Large intestine (tissue), 3 donors: ENCODE data around the gene GARIN5A. TPM values are rescaled to one million over a fixed set of nuclear protein-coding genes. Genes with fewer than 3 reads are reported as not detected.
"Not testable (repeated sequence)": the region's sequence is repeated elsewhere in the genome, so short reads cannot be mapped to it uniquely, and the experiment has no call there.

Experiments used
- DNase-seq, 2 donors: peaks; one replicate each; pipeline versions ENCODE4 v3.0.0 to v3.0.0-alpha.2; 2013
- H3K27ac ChIP-seq: one replicate; pipeline ENCODE4 v1.5.1; 2013; ENCODE audit warnings: low read length
- H3K27me3 ChIP-seq: 2 replicates; pipeline ENCODE4 v1.6.1; 2013; ENCODE audit warnings: low read length; ENCODE audit not compliant: control insufficient read depth, insufficient read depth
- H3K36me3 ChIP-seq: 2 replicates; pipeline ENCODE4 v1.6.1; 2013; ENCODE audit warnings: low read length; ENCODE audit not compliant: control insufficient read depth, insufficient read depth
- H3K4me1 ChIP-seq: one replicate; pipeline ENCODE4 v1.6.1; 2013; ENCODE audit warnings: low read length; ENCODE audit not compliant: control insufficient read depth, insufficient read depth
- H3K4me3 ChIP-seq: one replicate; pipeline ENCODE4 v1.5.1; 2013; ENCODE audit warnings: low read length
- H3K9me3 ChIP-seq: one replicate; pipeline ENCODE4 v1.6.1; 2013; ENCODE audit warnings: mild to moderate bottlenecking, low read depth, low read length, moderate library complexity; ENCODE audit not compliant: control insufficient read depth
- WGBS: methylation state at CpG from one replicate; pipeline ENCODE4 v1.1.5; 2013; ENCODE audit warnings: low lambda C conversion rate; ENCODE audit not compliant: insufficient coverage; 5-methylcytosine and 5-hydroxymethylcytosine counted together
- polyA plus RNA-seq: library from polyadenylated mRNA; unstranded; fragments of 120-200 nt; gene quantifications from one replicate; pipeline ENCODE4 v1.2.1, GENCODE V29; 2013

GARIN5A gene
- polyA plus RNA-seq, 1 donor, result 2.7 TPM

DNA sequence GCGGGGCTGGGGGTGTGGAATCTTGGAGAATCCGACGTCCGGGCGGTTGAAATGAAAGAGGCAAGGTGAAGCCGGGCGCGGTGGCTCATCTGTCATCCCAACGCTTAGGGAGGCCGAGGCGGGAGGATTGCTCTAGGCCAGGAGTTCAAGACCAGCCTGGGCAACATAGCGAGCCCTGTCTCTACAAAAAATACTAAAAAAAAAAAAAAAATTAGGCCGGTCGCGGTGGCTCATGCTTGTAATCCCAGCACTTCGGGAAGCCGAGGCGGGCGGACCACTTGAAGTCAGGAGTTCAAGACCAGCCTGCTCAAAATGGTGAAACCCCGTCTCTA is 225 bp upstream of the GARIN5A start:
- no peaks in the 10 kb centered on the region for H3K27me3 ChIP-seq
- H3K27ac ChIP-seq, result peak overlapping the region; percentile 93
- peak overlapping the region; percentile 95 for H3K4me3 ChIP-seq
- H3K4me1 ChIP-seq, result peaks cover 8% of the 10 kb centered on the region
- no CpG with 5 or more reads among the region's 20 CpGs for WGBS
- peaks cover 39% of the 10 kb centered on the region for H3K36me3 ChIP-seq
- H3K9me3 ChIP-seq, result peaks cover 21% of the 10 kb centered on the region
- DNase-seq, result no peak

DNA sequence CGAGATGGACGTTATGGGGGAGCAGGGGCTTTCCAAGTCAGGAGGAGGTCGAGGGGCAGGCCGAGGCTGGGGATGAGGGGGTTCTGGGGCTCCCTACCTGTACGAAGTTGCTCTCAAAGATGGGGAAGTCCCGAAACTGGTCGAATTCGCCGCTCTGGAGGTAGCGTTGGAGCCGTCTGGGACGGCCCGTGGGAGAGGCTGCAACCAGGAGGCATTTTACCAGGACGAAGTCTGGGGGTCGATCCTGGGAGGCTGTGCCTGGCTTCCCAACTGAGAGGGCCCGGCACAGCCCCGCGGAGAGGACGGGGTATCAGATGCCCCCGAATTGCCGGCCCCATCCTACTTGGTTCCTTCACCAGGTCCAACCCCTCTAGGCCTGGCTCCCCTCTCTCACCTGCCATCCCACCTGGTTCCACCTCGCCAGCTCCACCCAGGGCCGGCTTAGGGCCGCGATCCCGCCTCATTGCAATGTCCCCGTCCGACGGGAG is 868 bp downstream of the GARIN5A start:
- Histone ChIP-seq H3K27ac (peak overlapping the region; percentile 32), H3K4me3 (peak overlapping the region; percentile 27), H3K27me3 (no peaks in the 10 kb centered on the region), H3K36me3 (peaks cover 28% of the 10 kb centered on the region), H3K4me1 (peaks cover 8% of the 10 kb centered on the region), H3K9me3 (peaks cover 21% of the 10 kb centered on the region)
- no CpG with 5 or more reads among the region's 29 CpGs for WGBS
- DNase-seq, result no peak

DNA sequence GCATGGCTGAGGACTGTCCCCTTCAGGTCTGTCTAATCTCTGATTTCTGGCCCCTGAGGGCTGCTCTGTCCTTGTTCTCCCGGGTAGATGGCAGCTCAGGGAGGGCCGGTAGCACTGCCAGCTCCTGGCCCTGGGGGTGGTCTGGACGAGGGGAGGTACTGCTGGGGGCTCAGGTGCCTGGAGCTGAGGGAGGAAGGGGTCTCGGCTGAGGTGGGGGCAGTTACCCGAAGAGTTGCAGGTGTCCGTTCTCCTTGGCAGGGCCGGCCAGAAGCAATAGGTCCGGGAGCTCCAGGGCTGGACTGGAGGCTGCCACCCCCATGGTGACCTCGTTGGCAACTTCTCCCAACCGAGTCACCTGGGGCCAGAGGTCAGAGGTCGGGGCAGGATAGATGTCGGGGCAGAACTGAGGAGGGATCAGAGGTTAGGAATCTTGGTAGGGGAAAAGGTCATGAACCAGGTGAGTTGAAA is 1.5 kb downstream of the GARIN5A start:
- H3K36me3 ChIP-seq, result peaks cover 22% of the 10 kb centered on the region
- H3K4me1 ChIP-seq, result peaks cover 8% of the 10 kb centered on the region
- H3K27ac ChIP-seq, result no peak overlapping the region
- WGBS, result no CpG with 5 or more reads among the region's 12 CpGs
- no peaks in the 10 kb centered on the region for H3K27me3 ChIP-seq
- DNase-seq, result no peak
- H3K4me3 ChIP-seq, result no peak overlapping the region
- peaks cover 21% of the 10 kb centered on the region for H3K9me3 ChIP-seq

GRCh38 chr19:50473336-50473735 is 3.3 kb downstream of the GARIN5A start:
- not testable (repeated sequence) for H3K27ac ChIP-seq, H3K4me1 ChIP-seq, H3K4me3 ChIP-seq, H3K27me3 ChIP-seq, DNase-seq, H3K36me3 ChIP-seq
- WGBS, result 89% methylated on average over 1 of the region's 3 CpGs
- peaks cover 13% of the 10 kb centered on the region for H3K9me3 ChIP-seq

GRCh38 chr19:50468818-50469217 is 7.8 kb downstream of the GARIN5A start:
- Histone ChIP-seq H3K27ac (no peak overlapping the region), H3K27me3 (no peaks in the 10 kb centered on the region), H3K4me1 (peaks cover 9% of the 10 kb centered on the region), H3K9me3 (no peaks in the 10 kb centered on the region), H3K36me3 (no peaks in the 10 kb centered on the region), H3K4me3 (no peak overlapping the region)
- no peak for DNase-seq
- WGBS, result 100% methylated on average over 2 of the region's 6 CpGs

GRCh38 chr19:50467566-50467965 is 9.1 kb downstream of the GARIN5A start:
- 80% methylated on average over 1 of the region's 18 CpGs for WGBS
- Histone ChIP-seq H3K9me3 (no peaks in the 10 kb centered on the region), H3K36me3 (no peaks in the 10 kb centered on the region), H3K27ac (no peak overlapping the region), H3K27me3 (no peaks in the 10 kb centered on the region), H3K4me3 (no peak overlapping the region), H3K4me1 (peaks cover 9% of the 10 kb centered on the region)
- no peak for DNase-seq

DNA sequence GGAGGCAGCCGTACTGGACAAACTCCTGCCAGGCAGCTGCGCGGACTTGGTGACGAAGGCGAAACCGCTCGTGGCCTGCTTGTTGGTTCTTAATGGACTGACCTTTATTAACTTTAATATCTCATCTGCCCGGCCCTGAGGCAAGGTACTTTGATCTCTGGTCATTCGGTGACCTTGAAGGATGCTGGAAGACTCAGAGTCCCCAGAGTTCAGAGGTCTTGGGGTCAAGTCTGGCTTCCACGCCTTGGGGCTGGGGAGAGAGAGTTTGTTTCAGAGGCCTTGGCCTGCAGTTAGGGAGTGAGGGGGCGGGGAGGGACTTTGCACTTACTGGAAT is 10.0 kb downstream of the GARIN5A start:
- Histone ChIP-seq H3K36me3 (no peaks in the 10 kb centered on the region), H3K27me3 (no peaks in the 10 kb centered on the region), H3K9me3 (no peaks in the 10 kb centered on the region), H3K4me3 (no peak overlapping the region), H3K4me1 (peaks cover 9% of the 10 kb centered on the region), H3K27ac (no peak overlapping the region)
- DNase-seq, result no peak
- no CpG with 5 or more reads among the region's 11 CpGs for WGBS

GRCh38 chr19:50465986-50466705 is 10.5 kb downstream of the GARIN5A start:
- Histone ChIP-seq H3K9me3 (no peaks in the 10 kb centered on the region), H3K27ac (no peak overlapping the region), H3K4me1 (peaks cover 9% of the 10 kb centered on the region), H3K36me3 (no peaks in the 10 kb centered on the region), H3K27me3 (no peaks in the 10 kb centered on the region), H3K4me3 (no peak overlapping the region)
- no CpG with 5 or more reads among the region's 29 CpGs for WGBS
- DNase-seq, result peak; percentile 20 to 58

- Histone ChIP-seq H3K27me3 (peaks cover 7% of the 10 kb centered on the region), H3K4me1 (peaks cover 9% of the 10 kb centered on the region), H3K36me3 (no peaks in the 10 kb centered on the region), H3K9me3 (no peaks in the 10 kb centered on the region), H3K27ac (no peak overlapping the region), H3K4me3 (no peak overlapping the region)
- peak; percentile 46 to 70 for DNase-seq
- 80% methylated on average over 1 of the region's 13 CpGs for WGBS
Measured at GRCh38 chr19:50465000-50465399, 11.6 kb downstream of the GARIN5A start.

DNA sequence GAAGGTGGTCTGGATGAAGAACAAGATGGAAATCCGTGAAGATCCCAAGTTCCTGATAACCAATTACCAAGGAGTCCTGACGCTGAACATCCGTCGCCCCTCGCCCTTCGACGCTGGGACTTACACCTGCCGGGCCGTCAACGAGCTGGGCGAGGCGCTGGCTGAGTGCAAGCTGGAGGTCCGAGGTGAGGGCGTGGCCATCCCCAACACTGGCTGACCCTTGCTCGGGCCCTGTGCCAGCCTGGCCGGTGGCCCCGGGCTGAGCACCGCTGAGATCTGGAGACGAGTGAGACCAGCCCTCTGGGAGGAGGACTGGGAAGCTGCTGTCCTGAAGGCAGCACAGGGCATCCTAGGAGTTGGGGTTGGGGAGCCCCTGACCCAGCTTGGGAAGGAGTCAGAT is 12.3 kb downstream of the GARIN5A start:
- Histone ChIP-seq H3K27me3 (peaks cover 12% of the 10 kb centered on the region), H3K9me3 (no peaks in the 10 kb centered on the region), H3K27ac (no peak overlapping the region), H3K4me1 (peaks cover 9% of the 10 kb centered on the region), H3K36me3 (no peaks in the 10 kb centered on the region), H3K4me3 (no peak overlapping the region)
- WGBS, result no CpG with 5 or more reads among the region's 19 CpGs
- DNase-seq, result no peak

DNA sequence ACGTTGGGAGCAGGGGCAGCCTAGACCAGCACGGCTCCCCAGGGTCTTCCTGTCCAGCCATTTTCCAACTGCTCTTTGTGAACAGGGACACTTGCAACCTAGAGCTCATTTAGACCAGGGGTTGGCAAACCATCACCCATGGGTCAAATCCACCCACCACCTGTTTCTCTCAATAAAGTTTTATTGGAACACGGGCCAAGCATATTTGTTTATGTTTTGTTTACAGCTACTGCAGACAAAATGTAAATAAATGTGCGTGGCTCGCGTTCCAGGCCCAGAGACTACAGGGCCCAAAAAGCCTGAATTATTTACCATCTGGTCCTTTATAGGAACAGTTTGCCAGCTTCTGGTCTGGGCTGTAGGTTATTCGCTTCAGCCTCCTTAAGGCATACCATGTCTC is 13.7 kb downstream of the GARIN5A start:
- no CpG with 5 or more reads among the region's 7 CpGs for WGBS
- H3K27me3 ChIP-seq, result peaks cover 23% of the 10 kb centered on the region
- no peaks in the 10 kb centered on the region for H3K9me3 ChIP-seq
- DNase-seq, result no peak
- no peaks in the 10 kb centered on the region for H3K36me3 ChIP-seq
- no peak overlapping the region for H3K27ac ChIP-seq
- peaks cover 9% of the 10 kb centered on the region for H3K4me1 ChIP-seq
- no peak overlapping the region for H3K4me3 ChIP-seq
